Kidney (tissue), 14 donors: ENCODE data around the gene STK32B. TPM values are rescaled to one million over a fixed set of nuclear protein-coding genes. Genes with fewer than 3 reads are reported as not detected.

ENCODE experiments used
- DNase-seq, 5 donors: peaks; one replicate each; pipeline ENCODE4 v3.0.0-alpha.2; 2013 to 2020
- FAIRE-seq: peaks from 2 replicates; lab custom pipeline; 2012; peaks lifted over from hg19 to GRCh38; lab: Jason Lieb, UNC
- H3K27ac ChIP-seq, 2 donors: one replicate each; pipeline ENCODE4 v1.7.0; 2013; ENCODE audit warnings: low read depth in 2 of 2, low read length in 2 of 2, inconsistent platforms in 1 of 2
- H3K27me3 ChIP-seq: one replicate; pipeline ENCODE4 v1.7.1; 2013; ENCODE audit warnings: low read length, inconsistent platforms; ENCODE audit not compliant: control insufficient read depth, insufficient read depth
- H3K36me3 ChIP-seq, 3 donors: one replicate each; pipeline versions ENCODE4 v1.7.0 to v1.7.1; 2013; ENCODE audit warnings: low read length in 3 of 3, control low read depth in 1 of 3, inconsistent platforms in 1 of 3; ENCODE audit not compliant: insufficient read depth in 3 of 3, control insufficient read depth in 2 of 3
- H3K4me1 ChIP-seq, 3 donors: one replicate each; pipeline versions ENCODE4 v1.7.0 to v1.7.1; 2013; ENCODE audit warnings: low read length in 3 of 3, inconsistent platforms in 1 of 3, low read depth in 1 of 3; ENCODE audit not compliant: control insufficient read depth in 2 of 3, insufficient read depth in 2 of 3
- H3K4me3 ChIP-seq, 3 donors: one replicate each; pipeline versions ENCODE4 v1.7.0 to v1.8.1; 2013; ENCODE audit warnings: low read length in 3 of 3, control low read depth in 1 of 3, inconsistent platforms in 1 of 3
- H3K9ac ChIP-seq, 3 donors: one replicate each; pipeline versions ENCODE4 v1.7.0 to v1.7.1; 2013; ENCODE audit warnings: low read length in 3 of 3, control low read depth in 1 of 3, inconsistent platforms in 1 of 3
- H3K9me3 ChIP-seq, 3 donors: one replicate each; pipeline versions ENCODE4 v1.7.0 to v1.7.1; 2013; ENCODE audit warnings: low read length in 3 of 3, control low read depth in 1 of 3, inconsistent platforms in 1 of 3; ENCODE audit not compliant: control insufficient read depth in 2 of 3, insufficient read depth in 1 of 3
- CTCF ChIP-seq: IDR thresholded peaks from 3 replicates; pipeline ENCODE4 v1.5.1; 2012; ENCODE audit warnings: mild to moderate bottlenecking, moderate library complexity, borderline replicate concordance; ENCODE audit not compliant: insufficient read depth; ENCODE audit errors: extremely low read depth
- intact Hi-C: fragments of 100-400 bp; cut with DNase I; formaldehyde crosslinking; loops from one replicate; pipeline ENCODE4 v1.11.1; 2022
- polyA plus RNA-seq: library from polyadenylated mRNA; stranded (reverse); fragments of 350-450 nt; fragmentation: Illumina TruSeq; extraction: RNeasy Lipid Tissue Mini Kit (QIAGEN cat#74804); gene quantifications from one replicate; pipeline ENCODE4 v1.2.3, GENCODE V29; 2014; ENCODE audit warnings: low read depth, low replicate concordance; ENCODE audit not compliant: insufficient read depth
- total RNA-seq: library from RNA; stranded (reverse); fragmentation: NEBNext Ultra II Directional; extraction: Animal tissue kit (Norgen Biotek cat#: 25700); gene quantifications from one replicate; pipeline ENCODE4 v1.2.1, GENCODE V29; 2021
- donor health status: control.
- donor health status: control.
- donor health status: control.
- donor health status: control.
- donor health status: control.
- donor health status: DM: yes; HTN: yes; CAD: no.
- donor health status: Normal renal cell carcinoma (clear cell type).

STK32B gene
- total and polyA plus RNA-seq, 2 donors from 2014 or later, result 18.1 to 18.2 TPM

- no peaks in the 10 kb centered on the region for H3K36me3 ChIP-seq
- H3K9me3 ChIP-seq, result peaks cover 0 to 1% (median 0%) of the 10 kb centered on the region in 3 donors
- no peak overlapping the region for H3K9ac ChIP-seq
- H3K27ac ChIP-seq, result no peak overlapping the region
- H3K27me3 ChIP-seq, result no peaks in the 10 kb centered on the region
- FAIRE-seq (no peak), DNase-seq (no peak)
- H3K4me1 ChIP-seq, result no peaks in the 10 kb centered on the region
- TF ChIP-seq CTCF, result no peak
- no peak overlapping the region for H3K4me3 ChIP-seq
- intact Hi-C loops, result no loop called here
These were observed 134.3 kb downstream of the STK32B start for GRCh38 chr4:5185551-5185950.

- Histone ChIP-seq H3K4me1 (no peaks in the 10 kb centered on the region), H3K27ac (no peak overlapping the region)
- DNase-seq, result no peak
These were observed 135.2 kb downstream of the STK32B start for GRCh38 chr4:5186271-5187064.

GRCh38 chr4:5188130-5188529 is 136.8 kb downstream of the STK32B start:
- no peak overlapping the region for H3K9ac ChIP-seq
- no peak overlapping the region for H3K27ac ChIP-seq
- intact Hi-C loops, result no loop called here
- H3K36me3 ChIP-seq, result no peaks in the 10 kb centered on the region
- H3K4me1 ChIP-seq, result no peaks in the 10 kb centered on the region
- TF ChIP-seq CTCF, result no peak
- peaks cover 0 to 1% (median 0%) of the 10 kb centered on the region in 3 donors for H3K9me3 ChIP-seq
- H3K4me3 ChIP-seq, result no peak overlapping the region
- FAIRE-seq, result no peak
- H3K27me3 ChIP-seq, result no peaks in the 10 kb centered on the region
- peak in 1 of 5 donors; percentile 11 for DNase-seq

More at GRCh38 chr4:5186271-5187064, 135.2 kb downstream of the STK32B start:
- Histone ChIP-seq H3K9ac (no peak overlapping the region), H3K27me3 (no peaks in the 10 kb centered on the region), H3K9me3 (peaks cover 0 to 1% (median 0%) of the 10 kb centered on the region in 3 donors), H3K36me3 (no peaks in the 10 kb centered on the region), H3K4me3 (no peak overlapping the region)
- intact Hi-C loops, result no loop called here
- FAIRE-seq, result no peak
- no peak for TF ChIP-seq CTCF
